Measurements from ENCODE around the gene GPN1.
A peak's percentile ranks its signal among the peaks of the same experiment; 100 is the strongest.
"Not testable (repeated sequence)": the region's sequence is repeated elsewhere in the genome, so short reads cannot be mapped to it uniquely, and the experiment has no call there.

Gene GPN1

GRCh38 chr2:27672723-27673486 lies 44.1 kb downstream of the GPN1 start:
- DNase-seq: no peak

GRCh38 chr2:27680571-27680970 lies 51.7 kb downstream of the GPN1 start:
- no peak for DNase-seq

- no peak for DNase-seq
Measured at GRCh38 chr2:27681841-27682240, 53.0 kb downstream of the GPN1 start.

GRCh38 chr2:27682334-27682771 lies 53.5 kb downstream of the GPN1 start:
- not testable (repeated sequence) for DNase-seq

- DNase-seq: peak; percentile 86
Measured at GRCh38 chr2:27683390-27684071, 54.7 kb downstream of the GPN1 start.

- not testable (repeated sequence) for DNase-seq
Measured at GRCh38 chr2:27685006-27685405, 56.2 kb downstream of the GPN1 start.

GRCh38 chr2:27685577-27685976 lies 56.7 kb downstream of the GPN1 start:
- DNase-seq: no peak

GRCh38 chr2:27687232-27687631 lies 58.4 kb downstream of the GPN1 start:
- DNase-seq: no peak

GRCh38 chr2:27689424-27689823 lies 60.6 kb downstream of the GPN1 start:
- DNase-seq: no peak

- no peak for DNase-seq
Measured at GRCh38 chr2:27690052-27690451, 61.2 kb downstream of the GPN1 start.

- no peak for DNase-seq
Measured at GRCh38 chr2:27697660-27698059, 68.8 kb downstream of the GPN1 start.
